Adipose tissue (tissue), 3 donors: ENCODE results near the gene ANKAR. TPM values are rescaled to one million over a fixed set of nuclear protein-coding genes. Genes with fewer than 3 reads are reported as not detected.
"Not testable (repeated sequence)": the region's sequence is repeated elsewhere in the genome, so short reads cannot be mapped to it uniquely, and the experiment has no call there.

Experiments
- H3K27ac ChIP-seq: one replicate; pipeline ENCODE4 v1.5.1; 2013; ENCODE audit warnings: low read depth, low read length
- WGBS, 3 donors: extraction: QIAGEN DNeasy Blood & Tissue Kit; methylation state at CpG; one replicate each; pipeline ENCODE4 v1.1.7; 2013; 5-methylcytosine and 5-hydroxymethylcytosine counted together
- polyA plus RNA-seq, 3 donors: library from polyadenylated mRNA; stranded (reverse); fragments of 200-250 nt; gene quantifications; one replicate each; pipeline ENCODE4 v1.2.3, GENCODE V29; 2013
- donor health status: healthy with polysubstance abuse.
- donor health status: Bipolar disorder and iron deficiency.
- donor health status: healthy.

The ANKAR gene
- polyA plus RNA-seq, 3 donors = 1.4 to 7.9 (median 4.0) TPM

DNA sequence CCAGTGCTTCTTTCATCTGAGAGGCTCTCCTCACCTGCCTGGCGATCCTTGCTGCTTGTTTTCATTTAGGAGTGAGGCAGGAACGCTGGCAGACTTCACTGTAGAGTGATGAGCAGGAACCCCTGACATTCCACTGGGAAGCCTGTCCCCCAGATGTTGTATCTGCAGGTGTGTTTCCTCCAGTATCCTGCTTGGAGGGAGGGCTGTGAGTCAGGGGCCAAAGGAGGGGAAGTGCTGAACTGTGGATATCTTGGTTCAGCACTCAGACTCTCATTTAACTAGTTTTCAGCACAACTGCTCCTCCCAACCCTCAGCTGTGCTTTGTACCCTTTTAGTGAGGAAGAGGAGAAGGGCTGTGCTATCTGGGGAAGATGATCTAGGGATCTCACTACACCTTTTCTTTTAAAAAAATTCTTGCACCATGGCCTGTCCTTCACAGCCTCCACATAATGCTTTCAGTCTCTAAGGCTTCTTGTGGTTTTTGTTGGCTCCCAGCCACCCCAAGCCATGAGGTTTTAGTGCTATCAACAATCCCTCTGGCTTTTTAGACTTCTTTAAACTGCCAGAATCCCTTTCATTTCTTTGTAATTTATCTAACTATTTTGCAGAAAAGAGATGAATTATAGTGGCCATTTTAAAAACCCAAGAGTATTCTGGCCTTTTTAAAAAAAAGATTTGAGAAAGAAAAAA is 11.2 kb downstream of the ANKAR start:
- WGBS, 3 donors = 63 to 69% (median 64%) methylated on average over 2 of the region's 2 CpGs
- H3K27ac ChIP-seq = no peak overlapping the region

GRCh38 chr2:189687796-189688195 is 13.3 kb downstream of the ANKAR start:
- WGBS, 3 donors = 54 to 81% (median 70%) methylated on average over 1 of the region's 1 CpG
- H3K27ac ChIP-seq = not testable (repeated sequence)

GRCh38 chr2:189696223-189696622 is 21.8 kb downstream of the ANKAR start:
- H3K27ac ChIP-seq = no peak overlapping the region
- WGBS, 3 donors = 55 to 94% (median 90%) methylated on average over 3 of the region's 3 CpGs

- 33 to 43% (median 35%) methylated on average over 6 of the region's 6 CpGs for WGBS, 3 donors
- H3K27ac ChIP-seq = no peak overlapping the region
Observed at GRCh38 chr2:189698020-189698887, 23.8 kb downstream of the ANKAR start.

GRCh38 chr2:189700681-189701080 is 26.2 kb downstream of the ANKAR start:
- 49 to 50% (median 49%) methylated on average over 2 of the region's 2 CpGs for WGBS, 3 donors
- no peak overlapping the region for H3K27ac ChIP-seq

GRCh38 chr2:189702071-189702470 is 27.6 kb downstream of the ANKAR start:
- H3K27ac ChIP-seq = no peak overlapping the region

DNA sequence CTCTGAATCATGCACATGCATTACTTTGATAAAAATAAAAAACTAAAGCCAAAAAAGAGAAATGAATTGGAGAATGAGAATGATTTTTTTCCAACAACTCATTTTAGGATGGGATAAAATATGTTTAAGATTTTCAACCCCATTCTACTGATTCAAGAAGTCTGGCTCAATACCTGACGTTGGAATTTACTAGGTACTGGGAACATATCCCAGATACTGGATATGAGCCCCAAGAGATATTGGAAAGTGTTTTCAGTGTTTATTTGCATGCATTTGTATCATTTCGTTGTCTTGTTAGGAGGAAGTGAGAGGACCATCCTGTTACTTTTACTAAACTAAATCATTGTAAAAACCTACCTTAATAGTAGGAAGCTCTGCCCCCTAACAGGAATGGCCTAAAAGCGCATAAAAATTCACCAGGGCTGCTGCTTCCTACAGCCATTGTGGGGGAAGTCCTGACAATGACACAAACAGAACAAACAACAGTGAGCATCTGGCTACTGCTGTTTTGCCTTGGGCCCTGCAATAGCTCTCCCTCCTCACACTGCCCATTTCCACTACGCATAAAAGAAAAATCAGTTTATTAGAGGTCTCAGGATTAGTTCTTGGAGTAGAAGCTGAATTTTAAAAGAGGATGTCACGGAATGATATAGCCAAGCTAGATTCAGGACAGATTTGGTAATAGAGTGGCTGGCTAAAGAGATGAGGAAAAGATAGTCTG is 35.2 kb downstream of the ANKAR start:
- WGBS, 3 donors = 74 to 93% (median 88%) methylated on average over 5 of the region's 5 CpGs
- H3K27ac ChIP-seq = no peak overlapping the region

GRCh38 chr2:189717593-189717992 is 43.1 kb downstream of the ANKAR start:
- WGBS, 3 donors = 91 to 98% (median 95%) methylated on average over 1 of the region's 1 CpG
- H3K27ac ChIP-seq = not testable (repeated sequence)

DNA sequence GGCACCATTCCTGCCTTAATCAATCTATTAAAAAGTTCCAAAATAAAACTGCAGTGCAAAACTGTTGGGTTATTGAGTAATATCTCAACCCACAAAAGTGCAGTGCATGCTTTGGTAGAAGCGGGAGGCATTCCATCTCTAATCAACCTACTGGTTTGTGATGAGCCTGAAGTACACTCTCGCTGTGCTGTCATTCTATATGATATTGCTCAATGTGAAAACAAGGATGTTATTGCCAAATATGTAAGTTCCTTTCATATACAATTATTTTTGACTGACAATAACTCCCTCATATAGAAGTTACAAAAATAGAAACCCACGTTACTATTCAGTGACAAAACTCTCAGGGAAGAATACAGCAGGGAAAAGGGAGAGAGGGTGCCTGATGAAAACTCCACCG is 45.1 kb downstream of the ANKAR start:
- H3K27ac ChIP-seq = no peak overlapping the region
- 63 to 92% (median 76%) methylated on average over 4 of the region's 4 CpGs for WGBS, 3 donors

GRCh38 chr2:189723192-189723591 is 48.7 kb downstream of the ANKAR start:
- H3K27ac ChIP-seq = no peak overlapping the region

Other genes with a start within 250 kb of the ANKAR start
- gene WDR75, start 233.2 kb upstream of the ANKAR start, polyA plus RNA-seq = 10 to 100 TPM; 14.8 to 16.8 (median 16.6) TPM
- 10 to 100 TPM; 14.9 to 58.0 (median 32.5) TPM for gene SLC40A1, start 93.9 kb upstream of the ANKAR start, polyA plus RNA-seq
- 10 to 100 TPM; 18.6 to 59.2 (median 28.0) TPM for gene ASNSD1, start 13.2 kb upstream of the ANKAR start, polyA plus RNA-seq
- 1 to 10 TPM; 2.4 to 5.2 (median 4.0) TPM for gene OSGEPL1, start 88.1 kb downstream of the ANKAR start, polyA plus RNA-seq
- 10 to 100 TPM; 30.3 to 67.8 (median 39.4) TPM for gene ORMDL1, start 109.7 kb downstream of the ANKAR start, polyA plus RNA-seq
- gene PMS1, start 109.8 kb downstream of the ANKAR start, polyA plus RNA-seq = 10 to 100 TPM in 1 of 3 donors, 1 to 10 TPM in 2; 5.3 to 12.8 (median 6.0) TPM